GM23338 (cell line): ENCODE results near the gene BRD3.

ENCODE experiments used
- EZH2 ChIP-seq: fragments of 200-600 bp; sonication (generic); IDR thresholded peaks from one replicate; pipeline ENCODE4 v1.8.0; 2017; ENCODE audit warnings: antibody characterized with exemption, mild to moderate bottlenecking, low read depth; ENCODE audit not compliant: unreplicated experiment
- EZH2phosphoT487 ChIP-seq: fragments of 200-600 bp; sonication (generic); IDR thresholded peaks from one replicate; pipeline ENCODE4 v1.8.1; 2018; ENCODE audit warnings: antibody characterized with exemption; ENCODE audit not compliant: unreplicated experiment
- JUNB ChIP-seq: IDR thresholded peaks from one replicate; pipeline ENCODE4 v1.6.1; 2016; ENCODE audit warnings: antibody characterized with exemption; ENCODE audit not compliant: unreplicated experiment
- NANOG ChIP-seq: IDR thresholded peaks from 2 replicates; pipeline ENCODE4 v1.6.1; 2016; ENCODE audit warnings: antibody characterized with exemption, borderline replicate concordance
- POLR2AphosphoS5 ChIP-seq: IDR thresholded peaks from 2 replicates; pipeline ENCODE4 v1.6.1; 2016; ENCODE audit warnings: antibody characterized with exemption, low read depth
- REST ChIP-seq: IDR thresholded peaks from one replicate; pipeline ENCODE4 v1.6.1; 2018; ENCODE audit warnings: antibody characterized with exemption; ENCODE audit not compliant: unreplicated experiment
- ZNF331 ChIP-seq: fragments of 250-450 bp; sonication (Bioruptor Pico); IDR thresholded peaks from 2 replicates; pipeline ENCODE4 v1.5.0; 2020; ENCODE audit warnings: low read depth, mild to moderate bottlenecking, moderate library complexity
- TF ChIP-seq, protein P1 (sequence below), 2 experiments: fragments of 200-600 bp in 1 of 2; sonication (generic) in 1 of 2; conservative IDR thresholded peaks; 2 replicates each; pipeline versions ENCODE4 v1.5.1 to v1.6.1; 2016 to 2017; ENCODE audit warnings: antibody characterized with exemption in 2 of 2, low read depth in 2 of 2, mild to moderate bottlenecking in 2 of 2, moderate library complexity in 1 of 2
- TF ChIP-seq, protein P2 (sequence below): IDR thresholded peaks from 2 replicates; pipeline ENCODE4 v1.6.1; 2016; ENCODE audit warnings: antibody characterized with exemption

GRCh38 chr9:134069480-134070399 is 1.9 kb upstream of the BRD3 start:
- TF ChIP-seq, protein P1, sequence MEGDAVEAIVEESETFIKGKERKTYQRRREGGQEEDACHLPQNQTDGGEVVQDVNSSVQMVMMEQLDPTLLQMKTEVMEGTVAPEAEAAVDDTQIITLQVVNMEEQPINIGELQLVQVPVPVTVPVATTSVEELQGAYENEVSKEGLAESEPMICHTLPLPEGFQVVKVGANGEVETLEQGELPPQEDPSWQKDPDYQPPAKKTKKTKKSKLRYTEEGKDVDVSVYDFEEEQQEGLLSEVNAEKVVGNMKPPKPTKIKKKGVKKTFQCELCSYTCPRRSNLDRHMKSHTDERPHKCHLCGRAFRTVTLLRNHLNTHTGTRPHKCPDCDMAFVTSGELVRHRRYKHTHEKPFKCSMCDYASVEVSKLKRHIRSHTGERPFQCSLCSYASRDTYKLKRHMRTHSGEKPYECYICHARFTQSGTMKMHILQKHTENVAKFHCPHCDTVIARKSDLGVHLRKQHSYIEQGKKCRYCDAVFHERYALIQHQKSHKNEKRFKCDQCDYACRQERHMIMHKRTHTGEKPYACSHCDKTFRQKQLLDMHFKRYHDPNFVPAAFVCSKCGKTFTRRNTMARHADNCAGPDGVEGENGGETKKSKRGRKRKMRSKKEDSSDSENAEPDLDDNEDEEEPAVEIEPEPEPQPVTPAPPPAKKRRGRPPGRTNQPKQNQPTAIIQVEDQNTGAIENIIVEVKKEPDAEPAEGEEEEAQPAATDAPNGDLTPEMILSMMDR (conservative IDR thresholded peaks at IDR 0.05; ENCODE audit: low read depth in 2 of 2), result no peak
- TF ChIP-seq EZH2phosphoT487 (no peak), REST (no peak), EZH2 (no peak), POLR2AphosphoS5 (no peak), NANOG (no peak), JUNB (no peak), ZNF331 (CRISPR knock-in tag) (no peak)
- TF ChIP-seq, protein P2, sequence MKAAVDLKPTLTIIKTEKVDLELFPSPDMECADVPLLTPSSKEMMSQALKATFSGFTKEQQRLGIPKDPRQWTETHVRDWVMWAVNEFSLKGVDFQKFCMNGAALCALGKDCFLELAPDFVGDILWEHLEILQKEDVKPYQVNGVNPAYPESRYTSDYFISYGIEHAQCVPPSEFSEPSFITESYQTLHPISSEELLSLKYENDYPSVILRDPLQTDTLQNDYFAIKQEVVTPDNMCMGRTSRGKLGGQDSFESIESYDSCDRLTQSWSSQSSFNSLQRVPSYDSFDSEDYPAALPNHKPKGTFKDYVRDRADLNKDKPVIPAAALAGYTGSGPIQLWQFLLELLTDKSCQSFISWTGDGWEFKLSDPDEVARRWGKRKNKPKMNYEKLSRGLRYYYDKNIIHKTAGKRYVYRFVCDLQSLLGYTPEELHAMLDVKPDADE, result no peak
